Gastrocnemius medialis (tissue), 4 donors: ENCODE measurements around the gene ACVRL1.

Source experiments
- POLR2A ChIP-seq, 2 donors: fragments of 450-650 bp; IDR thresholded peaks; one replicate each; pipeline ENCODE4 v1.6.1; 2017; ENCODE audit warnings: antibody characterized with exemption in 2 of 2, mild to moderate bottlenecking in 2 of 2, moderate library complexity in 2 of 2
- TF ChIP-seq, protein P1 (sequence below), 5 experiments: fragments of 450-650 bp in 3 of 5; fragments of 200-600 bp in 2 of 5; sonication (generic) in 2 of 5; IDR thresholded peaks in 4 of 5; conservative IDR thresholded peaks in 1 of 5; 1 replicate in 4 of 5; 2 replicates in 1 of 5; pipeline ENCODE4 v1.5.1; 2016 to 2019; ENCODE audit warnings: antibody characterized with exemption in 5 of 5, mild to moderate bottlenecking in 3 of 5, moderate library complexity in 3 of 5

DNA sequence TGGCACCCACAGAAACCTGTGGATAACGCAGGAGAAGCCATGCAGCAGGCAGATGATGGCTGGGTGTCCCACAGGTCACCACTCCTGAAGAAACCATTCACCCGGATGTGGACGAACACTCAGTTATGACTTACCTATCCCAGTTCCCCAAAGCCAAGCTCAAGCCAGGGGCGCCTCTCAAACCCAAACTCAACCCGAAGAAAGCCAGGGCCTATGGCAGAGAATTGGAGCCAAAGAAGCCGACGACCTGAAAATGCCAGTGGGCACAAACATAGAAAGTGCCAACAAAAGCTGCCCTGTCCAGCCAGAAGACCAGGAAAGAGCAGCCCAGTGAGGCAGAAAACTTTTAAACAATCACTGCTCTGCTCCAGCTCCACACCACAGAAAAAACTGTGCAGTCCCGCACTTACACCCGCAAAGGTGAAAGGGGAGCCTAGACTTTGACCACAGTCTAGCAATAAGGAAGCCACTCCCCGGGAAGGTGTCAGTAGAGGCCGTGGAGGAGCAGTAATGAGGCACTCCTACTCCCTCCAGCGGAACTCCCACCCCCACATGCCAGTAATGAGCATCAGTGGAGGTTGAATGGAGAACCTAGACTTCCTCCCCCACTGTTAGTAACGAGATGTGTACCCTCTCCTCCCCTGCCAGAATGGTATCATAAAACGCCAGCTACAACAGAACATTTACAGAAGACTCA lies 6.0 kb upstream of the ACVRL1 start:
- TF ChIP-seq, protein P1, sequence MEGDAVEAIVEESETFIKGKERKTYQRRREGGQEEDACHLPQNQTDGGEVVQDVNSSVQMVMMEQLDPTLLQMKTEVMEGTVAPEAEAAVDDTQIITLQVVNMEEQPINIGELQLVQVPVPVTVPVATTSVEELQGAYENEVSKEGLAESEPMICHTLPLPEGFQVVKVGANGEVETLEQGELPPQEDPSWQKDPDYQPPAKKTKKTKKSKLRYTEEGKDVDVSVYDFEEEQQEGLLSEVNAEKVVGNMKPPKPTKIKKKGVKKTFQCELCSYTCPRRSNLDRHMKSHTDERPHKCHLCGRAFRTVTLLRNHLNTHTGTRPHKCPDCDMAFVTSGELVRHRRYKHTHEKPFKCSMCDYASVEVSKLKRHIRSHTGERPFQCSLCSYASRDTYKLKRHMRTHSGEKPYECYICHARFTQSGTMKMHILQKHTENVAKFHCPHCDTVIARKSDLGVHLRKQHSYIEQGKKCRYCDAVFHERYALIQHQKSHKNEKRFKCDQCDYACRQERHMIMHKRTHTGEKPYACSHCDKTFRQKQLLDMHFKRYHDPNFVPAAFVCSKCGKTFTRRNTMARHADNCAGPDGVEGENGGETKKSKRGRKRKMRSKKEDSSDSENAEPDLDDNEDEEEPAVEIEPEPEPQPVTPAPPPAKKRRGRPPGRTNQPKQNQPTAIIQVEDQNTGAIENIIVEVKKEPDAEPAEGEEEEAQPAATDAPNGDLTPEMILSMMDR (IDR thresholded peaks at IDR 0.05 in 4 of 5, conservative IDR thresholded peaks at IDR 0.05 in 1 of 5) = no peak
- no peak for TF ChIP-seq POLR2A (IDR thresholded peaks at IDR 0.05)
